ENCODE measurements around the gene HSD3B7.

HSD3B7 gene

DNA sequence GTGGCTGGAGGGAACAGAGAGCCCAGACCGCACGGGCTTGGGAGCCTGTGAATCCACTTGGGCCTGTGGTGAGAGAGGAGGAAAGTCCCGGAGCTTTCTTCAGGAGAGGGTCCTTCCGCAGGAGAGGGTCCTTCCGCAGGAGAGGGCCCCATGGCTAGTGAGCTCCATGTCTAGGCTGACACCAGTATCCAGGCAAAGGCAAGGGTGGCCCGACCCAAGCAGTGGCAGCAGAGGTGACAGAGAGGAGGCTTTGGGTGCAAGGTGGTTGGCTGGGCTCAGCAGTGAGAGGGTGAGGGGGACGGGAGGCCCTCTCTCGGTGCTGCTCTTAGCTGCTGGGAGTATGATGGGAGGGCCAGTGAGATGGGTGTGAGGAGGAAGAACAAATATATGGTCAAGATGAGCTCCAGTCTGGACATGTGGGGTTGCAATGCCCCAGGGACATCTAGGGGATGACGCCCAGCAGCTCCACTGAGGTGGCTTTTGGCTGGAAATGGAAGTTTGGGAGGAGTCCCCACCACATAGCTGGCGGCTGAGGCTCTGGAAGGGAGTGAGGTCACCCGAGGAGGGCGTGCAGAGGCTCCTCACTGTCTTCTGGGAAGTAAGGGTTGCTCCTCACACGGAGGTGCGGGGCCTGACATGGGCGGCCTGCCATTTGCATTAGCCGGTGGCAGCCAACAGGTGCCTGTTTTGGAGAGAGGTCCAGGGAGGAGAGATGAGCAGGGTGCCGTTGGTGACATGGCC, 2.3 kb upstream of the HSD3B7 start:
- no peak for DNase-seq (ENCODE audit: low read depth in 2 of 2)

DNA sequence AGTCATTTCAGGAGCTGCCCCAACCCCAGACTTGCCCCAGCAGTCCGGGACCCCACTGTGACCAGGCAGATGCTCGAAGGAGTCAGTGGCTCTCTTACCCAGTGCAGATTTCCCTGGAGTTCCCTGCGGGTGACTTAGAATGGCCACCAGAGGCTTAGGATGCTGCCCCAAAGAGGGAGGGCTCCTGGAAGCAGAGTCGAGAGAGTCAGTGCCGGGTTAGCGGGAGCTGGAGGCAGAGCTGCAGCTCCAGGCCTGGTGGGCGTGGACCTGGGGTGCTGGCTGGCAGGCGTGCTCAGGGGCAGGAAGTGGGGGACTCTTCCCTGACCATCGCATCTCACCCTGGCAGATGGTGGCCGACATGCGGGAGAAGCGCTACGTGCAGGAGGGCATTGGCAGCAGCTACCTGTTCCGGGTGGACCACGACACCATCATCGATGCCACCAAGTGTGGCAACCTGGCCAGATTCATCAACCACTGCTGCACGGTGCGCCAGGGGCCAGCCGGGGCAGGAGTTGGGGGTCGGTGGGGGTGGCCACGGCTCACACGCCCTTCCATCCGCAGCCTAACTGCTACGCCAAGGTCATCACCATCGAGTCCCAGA, 1.6 kb upstream of the HSD3B7 start:
- DNase-seq (ENCODE audit: low read depth in 2 of 2) = no peak

DNA sequence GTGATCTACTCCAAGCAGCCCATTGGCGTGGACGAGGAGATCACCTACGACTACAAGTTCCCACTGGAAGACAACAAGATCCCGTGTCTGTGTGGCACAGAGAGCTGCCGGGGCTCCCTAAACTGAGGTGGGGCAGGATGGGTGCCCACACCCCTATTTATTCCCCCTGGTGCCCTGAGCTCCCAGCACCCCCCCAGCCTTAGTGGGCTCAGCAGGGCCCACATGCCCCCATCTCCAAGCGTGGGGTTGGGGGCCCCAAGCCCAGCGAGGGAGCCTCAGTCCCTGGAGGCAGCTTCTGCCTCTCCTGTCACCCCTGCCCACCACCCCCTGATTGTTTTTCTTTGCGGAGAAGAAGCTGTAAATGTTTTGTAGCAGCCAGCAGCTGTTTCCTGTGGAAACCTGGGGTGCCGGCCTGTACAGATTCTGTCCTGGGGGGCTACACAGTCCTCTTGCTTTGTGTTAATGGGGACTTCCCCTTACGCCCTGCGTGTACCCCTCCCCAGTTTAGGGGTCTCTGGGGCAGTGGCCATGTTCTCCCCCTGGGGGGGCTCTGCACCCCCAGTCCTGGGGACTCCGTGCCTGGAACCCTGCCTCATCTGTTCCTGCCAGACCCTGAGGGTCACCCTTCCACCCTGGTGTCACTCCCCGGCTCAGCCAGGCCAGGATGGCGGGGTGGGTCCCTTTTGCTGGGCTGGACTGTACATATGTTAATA, 953 bp upstream of the HSD3B7 start:
- DNase-seq (ENCODE audit: low read depth in 2 of 2) = no peak

DNA sequence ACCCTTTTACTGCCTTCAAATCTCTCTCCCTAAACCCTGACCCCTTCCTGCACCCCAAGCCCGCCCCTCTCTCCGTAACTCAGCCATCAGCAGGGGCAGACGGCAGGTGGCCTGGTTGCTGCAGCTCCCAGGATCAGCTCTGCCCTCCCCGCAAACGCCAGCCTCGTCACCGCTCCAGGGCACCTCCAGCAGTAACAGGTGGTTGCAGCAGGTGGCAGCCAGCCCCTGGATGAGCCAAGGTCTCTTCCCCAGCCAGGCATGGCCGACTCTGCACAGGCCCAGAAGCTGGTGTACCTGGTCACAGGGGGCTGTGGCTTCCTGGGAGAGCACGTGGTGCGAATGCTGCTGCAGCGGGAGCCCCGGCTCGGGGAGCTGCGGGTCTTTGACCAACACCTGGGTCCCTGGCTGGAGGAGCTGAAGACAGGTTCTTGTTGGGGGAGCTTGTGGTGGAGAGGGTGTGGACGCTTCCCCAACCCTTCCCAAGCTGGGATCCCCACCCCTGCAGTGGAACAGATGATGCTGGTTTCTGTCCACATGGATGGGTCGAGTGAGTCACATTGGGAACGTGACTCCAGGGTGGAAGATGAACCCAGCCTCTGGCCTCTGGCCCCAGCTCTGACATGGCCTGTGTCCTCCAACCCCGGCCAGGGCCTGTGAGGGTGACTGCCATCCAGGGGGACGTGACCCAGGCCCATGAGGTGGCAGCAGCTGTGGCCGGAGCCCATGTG, 558 bp downstream of the HSD3B7 start:
- DNase-seq (ENCODE audit: low read depth in 2 of 2) = no peak

DNA sequence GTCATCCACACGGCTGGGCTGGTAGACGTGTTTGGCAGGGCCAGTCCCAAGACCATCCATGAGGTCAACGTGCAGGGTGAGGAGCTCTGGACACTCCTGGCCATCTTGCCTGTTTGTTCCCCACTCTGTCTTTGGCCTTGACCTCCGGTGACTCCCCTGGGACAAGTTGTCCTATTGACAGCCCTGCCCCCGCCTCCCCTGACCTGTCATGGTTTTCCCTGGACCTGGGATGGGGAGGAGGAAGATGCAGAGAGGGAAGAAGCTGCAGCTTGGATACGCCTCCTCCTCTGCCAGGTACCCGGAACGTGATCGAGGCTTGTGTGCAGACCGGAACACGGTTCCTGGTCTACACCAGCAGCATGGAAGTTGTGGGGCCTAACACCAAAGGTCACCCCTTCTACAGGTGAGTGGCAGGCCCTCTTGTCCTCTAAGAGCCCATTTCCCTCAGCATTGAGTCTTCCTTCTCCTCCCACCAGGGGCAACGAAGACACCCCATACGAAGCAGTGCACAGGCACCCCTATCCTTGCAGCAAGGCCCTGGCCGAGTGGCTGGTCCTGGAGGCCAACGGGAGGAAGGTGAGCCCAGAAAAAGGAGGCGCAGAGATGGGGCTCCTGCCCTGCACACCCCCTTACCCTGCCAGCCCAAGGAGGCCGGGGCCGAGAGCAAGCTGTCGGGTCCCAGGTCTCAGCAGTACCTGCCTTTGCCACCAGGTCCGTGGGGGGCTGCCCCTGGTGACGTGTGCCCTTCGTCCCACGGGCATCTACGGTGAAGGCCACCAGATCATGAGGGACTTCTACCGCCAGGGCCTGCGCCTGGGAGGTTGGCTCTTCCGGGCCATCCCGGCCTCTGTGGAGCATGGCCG, 1.4 kb downstream of the HSD3B7 start:
- DNase-seq (ENCODE audit: low read depth in 2 of 2) = no peak

DNA sequence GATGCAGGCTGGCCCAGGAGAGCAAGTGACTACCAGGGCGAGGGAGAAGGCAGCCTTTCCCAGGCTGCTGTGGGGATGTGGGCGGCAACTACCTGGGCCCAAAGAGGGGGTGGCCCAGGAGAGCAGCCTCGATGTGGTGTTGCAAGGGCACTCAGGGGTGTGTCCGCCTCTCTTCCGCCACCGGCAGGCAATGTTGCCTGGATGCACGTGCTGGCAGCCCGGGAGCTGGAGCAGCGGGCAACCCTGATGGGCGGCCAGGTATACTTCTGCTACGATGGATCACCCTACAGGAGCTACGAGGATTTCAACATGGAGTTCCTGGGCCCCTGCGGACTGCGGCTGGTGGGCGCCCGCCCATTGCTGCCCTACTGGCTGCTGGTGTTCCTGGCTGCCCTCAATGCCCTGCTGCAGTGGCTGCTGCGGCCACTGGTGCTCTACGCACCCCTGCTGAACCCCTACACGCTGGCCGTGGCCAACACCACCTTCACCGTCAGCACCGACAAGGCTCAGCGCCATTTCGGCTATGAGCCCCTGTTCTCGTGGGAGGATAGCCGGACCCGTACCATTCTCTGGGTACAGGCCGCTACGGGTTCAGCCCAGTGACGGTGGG, 2.7 kb downstream of the HSD3B7 start:
- no peak for DNase-seq (ENCODE audit: low read depth in 2 of 2)

DNA sequence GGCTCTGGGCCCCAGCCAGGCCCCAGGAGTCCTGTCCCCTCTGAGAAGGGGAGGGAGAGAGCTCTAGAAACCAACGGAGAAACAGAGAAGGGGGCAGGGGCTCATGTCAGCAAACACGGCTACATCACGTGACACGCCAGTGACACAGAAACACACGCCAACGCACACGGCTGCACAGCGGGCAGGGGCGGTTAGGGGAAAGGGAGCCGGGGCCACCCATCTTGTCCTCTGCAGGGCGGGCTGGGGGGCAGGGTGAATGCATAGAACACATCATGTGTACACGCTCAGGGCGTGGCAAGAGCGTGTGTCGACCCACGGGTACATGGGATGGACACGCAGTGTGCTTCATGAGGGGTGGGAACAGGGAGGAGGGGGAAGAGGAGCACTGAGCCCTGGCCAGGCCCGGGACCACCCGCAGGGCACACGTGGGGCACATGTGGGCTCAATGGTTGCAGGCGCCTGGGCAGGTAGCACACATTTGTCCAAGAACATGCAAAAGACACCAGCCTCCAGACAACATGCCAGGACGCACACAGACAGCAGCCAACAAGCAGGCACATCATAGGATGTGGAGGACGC, 4.6 kb downstream of the HSD3B7 start:
- no peak for DNase-seq (ENCODE audit: low read depth in 2 of 2)

DNA sequence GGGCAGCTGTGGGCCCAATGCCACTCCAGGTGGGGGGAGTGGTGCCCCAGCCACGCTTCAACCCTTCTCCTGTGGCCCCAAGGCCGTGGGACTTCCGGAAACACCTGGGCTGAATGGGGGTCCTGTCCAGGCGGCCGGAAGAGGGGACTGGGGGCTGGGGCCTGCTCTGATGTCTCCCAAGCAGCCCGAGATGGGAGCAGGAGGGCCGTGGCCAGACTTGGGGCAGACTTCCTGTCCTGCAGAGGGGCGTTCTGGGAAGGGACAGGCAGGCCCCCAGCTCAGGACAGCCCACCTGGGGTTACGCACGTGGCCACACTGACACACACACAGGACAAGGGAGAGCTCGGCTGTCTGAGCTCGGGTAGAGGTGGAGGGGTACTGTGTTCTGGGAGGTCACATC, 5.1 kb downstream of the HSD3B7 start:
- no peak for DNase-seq (ENCODE audit: low read depth in 2 of 2)

DNA sequence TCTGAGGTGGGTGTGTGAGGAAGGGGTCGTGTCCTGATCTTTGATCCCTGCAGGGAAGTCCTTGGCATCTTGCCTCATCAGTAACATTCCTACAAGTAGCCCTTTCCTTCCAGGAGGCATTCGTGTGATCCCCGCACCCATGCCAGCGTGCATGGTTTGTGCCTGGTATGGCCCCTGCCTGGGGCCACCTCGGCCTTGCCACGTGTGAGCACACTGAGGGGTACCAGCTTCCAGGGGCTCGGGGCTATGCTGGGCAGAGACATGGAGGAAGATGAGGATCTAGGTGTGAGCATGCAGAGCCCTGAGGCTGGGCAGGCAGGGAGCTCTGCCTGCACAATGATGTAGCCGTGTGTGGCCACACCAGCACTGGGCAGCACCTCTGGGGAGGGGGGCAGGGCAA, 6.0 kb downstream of the HSD3B7 start:
- no peak for DNase-seq (ENCODE audit: low read depth in 2 of 2)

DNA sequence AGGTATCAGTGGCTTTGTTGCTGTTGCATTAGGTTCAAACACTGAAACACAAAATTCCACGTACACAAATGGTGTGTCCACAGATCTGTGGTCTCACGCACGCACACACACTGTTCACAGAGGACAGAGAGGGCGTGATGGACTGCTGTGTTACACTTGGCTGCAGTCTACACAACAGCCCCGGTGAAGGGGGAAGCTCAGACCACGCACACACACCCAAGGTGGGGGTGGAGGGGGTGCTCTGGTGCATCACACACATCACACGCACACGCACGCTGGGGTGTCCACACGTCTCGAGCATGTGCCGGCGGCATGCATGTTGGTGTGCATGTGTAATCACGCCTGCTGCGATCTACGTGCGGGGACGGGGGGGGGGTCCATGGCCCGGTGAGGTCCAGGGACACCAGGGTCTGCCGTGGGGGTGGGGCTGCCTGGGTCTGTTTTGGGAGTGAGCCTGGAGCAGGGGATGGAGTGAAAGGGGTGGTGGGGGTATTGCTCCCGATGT, 7.3 kb downstream of the HSD3B7 start:
- DNase-seq (ENCODE audit: low read depth in 2 of 2) = no peak

DNA sequence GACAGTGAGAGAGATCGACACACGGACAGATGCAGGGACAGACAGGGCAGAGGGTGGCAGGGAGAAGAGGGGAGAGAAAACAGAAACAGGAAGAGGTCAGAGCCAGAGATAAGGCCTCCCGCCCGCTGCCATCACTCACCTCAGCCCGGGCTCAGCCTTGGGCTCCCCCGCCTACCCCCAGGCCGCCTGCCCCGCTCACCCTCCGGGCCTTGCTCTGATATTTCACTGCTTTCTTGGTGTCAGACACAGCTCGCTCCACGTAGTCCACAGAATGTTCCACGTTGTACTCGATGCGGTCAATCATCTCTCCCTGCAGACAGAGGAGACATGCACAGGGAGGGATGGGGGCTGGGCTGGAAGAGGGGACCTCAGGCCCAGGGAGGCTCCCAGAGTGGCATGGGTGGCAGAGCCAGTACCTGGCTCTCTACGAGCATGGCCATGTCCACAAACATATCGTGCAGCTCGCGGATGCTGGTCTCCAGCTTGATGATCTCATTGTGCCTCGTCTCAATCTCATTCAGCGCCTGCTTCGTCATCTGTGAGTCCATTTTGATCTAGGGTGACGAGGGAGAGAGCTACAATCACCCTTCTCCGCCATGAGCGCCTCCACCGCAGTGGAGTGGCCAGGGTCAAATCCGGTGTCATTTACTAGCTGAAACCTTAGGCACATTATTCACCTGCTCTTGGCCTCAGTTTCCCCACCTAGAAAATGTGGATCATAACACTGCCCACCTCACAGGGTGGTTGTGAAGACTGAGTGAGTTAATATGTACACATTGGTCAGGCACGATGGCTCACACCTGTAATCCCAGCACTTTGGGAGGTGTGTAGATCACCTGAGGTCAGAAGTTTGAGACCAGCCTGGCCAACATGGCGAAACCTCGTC, 8.2 kb downstream of the HSD3B7 start:
- DNase-seq (ENCODE audit: low read depth in 2 of 2) = no peak

DNA sequence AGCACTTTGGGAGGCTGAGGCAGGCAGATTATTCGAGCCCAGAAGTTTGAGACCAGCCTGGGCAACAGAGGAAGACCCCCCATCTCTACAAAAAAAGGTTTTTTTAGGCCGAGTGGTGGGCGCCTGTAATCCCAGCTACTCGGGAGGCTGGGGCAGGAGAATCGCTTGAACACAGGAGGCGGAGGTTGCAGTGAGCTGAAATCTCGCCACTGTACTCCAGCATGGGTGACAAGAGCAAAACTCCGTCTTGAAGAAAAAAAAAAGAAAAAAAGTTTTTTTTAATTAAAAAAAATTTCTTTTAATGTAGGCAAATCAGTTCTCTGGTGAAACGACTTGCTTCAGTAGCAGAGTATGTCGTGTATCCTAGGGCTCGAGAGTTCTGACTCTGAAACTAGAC, 10.9 kb downstream of the HSD3B7 start:
- no peak for DNase-seq (ENCODE audit: low read depth in 2 of 2)

DNA sequence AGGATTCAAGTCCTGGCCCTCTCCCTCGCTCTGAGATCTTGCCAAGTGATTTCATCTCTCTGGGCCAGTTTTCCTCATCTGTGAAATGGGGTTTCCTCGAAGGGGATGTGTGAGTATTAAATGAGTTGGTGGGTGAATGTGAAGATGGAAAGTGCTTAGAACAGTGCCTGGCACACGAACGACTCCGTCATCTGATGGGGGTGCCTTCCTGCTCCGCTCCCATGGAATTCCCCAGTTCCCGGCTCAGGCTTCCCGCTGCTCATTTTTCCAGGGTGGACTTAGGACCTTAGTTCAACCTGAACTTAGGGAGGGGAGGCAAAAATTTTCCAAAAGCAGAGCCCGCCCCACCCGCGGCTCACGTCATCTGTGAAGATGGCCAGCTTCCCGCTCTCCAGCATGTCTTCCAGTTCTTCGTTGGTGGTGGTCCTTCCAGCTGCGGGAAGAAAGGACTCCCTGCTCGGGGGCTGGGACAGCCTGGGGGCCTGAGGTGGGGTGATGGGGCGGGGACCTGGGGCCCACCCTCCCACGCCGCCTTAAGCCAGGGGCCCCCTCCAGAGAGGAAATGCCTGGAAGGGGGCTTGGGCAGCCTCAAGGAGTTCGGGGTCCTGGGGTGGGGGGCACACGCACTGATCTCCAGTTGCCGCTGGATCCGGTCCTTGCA, 11.4 kb downstream of the HSD3B7 start:
- no peak for DNase-seq (ENCODE audit: low read depth in 2 of 2)

DNA sequence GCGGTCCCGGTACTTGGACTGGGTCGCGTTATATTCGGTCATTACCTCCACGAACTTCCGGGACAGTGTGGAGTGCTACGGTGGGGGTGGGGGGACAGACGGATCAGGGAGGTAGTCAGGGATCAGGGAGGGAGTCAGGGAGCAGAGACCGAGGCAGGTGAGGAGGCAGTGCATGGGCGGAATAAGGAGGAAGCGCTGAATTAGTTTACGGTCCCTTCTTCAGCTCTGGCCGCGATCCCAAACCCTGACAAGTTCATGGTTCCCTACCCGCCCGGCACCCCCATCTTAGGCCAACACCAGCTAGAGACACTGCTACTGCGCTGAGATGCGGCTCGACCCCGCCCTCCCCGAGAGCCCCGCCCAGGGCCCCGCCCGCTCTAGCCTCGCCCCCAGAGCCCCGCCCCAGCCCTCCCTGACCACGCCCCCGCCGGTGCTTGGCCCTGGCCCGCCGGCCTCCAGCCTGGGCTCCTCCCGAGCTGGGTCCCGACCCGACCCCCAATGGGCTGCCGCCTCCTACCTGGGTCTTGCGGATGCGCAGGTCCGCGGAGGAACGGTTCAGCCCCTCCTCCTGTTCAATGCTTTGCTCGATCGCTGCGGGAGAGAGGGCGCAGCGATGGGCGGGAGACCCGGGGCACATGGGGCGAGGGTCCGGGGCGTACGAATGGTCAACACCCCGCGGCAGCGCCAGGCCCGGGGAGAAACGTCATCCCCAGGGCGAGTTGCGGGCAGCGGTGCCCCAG, 12.1 kb downstream of the HSD3B7 start:
- DNase-seq (ENCODE audit: low read depth in 2 of 2) = peak; percentile 60 to 61

DNA sequence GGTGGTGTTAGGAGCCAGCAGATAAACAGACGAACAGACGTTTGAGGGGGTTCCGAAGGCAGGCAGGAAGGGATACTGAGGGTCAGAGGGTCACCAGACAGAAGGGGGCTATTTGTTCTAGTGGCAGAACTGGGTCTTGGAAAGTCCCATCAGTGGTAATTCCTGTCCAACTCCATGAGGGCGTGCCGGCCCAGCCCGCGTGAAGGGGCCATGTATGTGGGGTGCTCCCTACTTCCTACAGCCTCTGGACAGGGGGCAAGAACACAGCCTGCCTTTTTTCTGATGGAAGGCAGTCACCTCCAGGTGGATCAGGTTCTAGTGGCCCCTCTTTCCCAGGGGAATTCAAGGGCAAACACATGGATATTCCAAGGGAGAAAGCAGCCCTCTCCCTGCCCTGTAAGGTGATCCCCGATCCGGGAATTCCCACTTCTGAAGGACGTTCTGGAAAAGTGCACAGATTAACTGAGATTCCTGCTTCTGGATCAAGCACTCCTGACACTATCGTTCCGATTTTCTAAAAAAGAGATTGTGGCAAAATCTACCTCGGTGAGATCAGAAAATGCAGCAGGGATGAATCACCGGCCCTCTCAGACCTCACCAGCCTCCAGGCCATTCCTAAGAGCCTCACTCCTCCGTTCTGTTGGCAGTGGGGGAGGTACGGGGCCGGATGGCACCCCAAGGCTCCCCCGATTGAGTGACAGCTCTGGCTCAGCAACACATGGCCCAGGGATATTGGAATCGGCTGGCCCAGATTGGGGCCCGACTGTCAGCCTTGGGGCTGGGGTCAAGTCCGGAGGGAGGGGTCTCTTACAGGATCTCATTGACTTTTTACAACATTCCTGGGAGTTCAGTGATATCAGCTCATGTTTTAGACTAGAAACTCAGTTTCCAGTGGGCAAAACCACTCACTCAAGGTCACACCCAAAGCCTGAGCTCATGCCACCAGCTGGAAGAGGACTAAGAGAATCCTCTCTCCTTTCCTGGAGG, 13.0 kb downstream of the HSD3B7 start:
- no peak for DNase-seq (ENCODE audit: low read depth in 2 of 2)

DNA sequence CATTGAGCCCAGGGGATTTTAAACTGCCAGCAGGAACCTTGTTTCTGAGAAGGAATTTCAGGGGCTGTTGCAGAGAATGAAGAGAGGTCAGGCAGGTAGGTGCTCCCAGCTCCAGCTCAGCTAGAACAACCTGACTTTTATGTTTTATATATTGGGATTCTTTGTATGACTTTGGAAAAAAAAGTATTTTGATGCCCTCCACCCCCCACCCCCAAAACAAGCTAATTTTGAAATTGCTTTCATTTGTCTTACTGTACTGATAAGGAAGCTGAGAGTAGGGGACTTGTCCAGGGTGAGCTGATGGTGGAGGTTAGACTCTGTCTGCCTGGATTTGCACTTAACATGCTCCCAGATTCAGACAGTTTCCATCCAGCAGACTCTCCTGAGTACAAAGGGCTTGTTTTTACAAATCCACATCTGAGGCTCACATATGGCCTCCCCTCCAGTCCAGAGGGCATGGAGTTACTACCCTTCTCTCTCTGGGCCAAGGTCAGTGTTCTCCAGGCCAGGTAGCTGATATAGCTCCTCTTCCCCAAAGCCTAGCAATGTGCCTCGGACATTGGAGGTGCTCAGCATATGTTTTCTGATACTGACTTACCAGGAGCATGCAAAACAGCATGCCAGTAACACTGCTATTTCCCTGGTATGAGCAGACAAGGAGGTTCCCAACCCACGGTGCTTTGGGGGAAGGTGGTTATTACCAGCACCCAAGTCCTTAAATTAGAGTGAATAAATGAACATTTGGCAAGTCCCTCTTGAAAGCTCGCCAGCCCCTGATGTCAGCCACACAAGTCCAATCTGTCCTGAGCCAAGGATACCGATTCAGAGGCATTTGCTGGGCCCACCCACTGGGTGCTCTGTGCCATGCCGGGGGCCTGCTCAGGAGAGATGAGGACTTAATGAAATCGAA, 14.1 kb downstream of the HSD3B7 start:
- no peak for DNase-seq (ENCODE audit: low read depth in 2 of 2)

All from stimulated activated CD8-positive, alpha-beta memory T cell treated with anti-CD3 and anti-CD28 coated beads, Interleukin-15, amount 100 ng/mL, for 4 hours (primary cell).